ENCODE data around the gene LINGO4.
A peak's percentile ranks its signal among the peaks of the same experiment; 100 is the strongest.

LINGO4 gene, protein sequence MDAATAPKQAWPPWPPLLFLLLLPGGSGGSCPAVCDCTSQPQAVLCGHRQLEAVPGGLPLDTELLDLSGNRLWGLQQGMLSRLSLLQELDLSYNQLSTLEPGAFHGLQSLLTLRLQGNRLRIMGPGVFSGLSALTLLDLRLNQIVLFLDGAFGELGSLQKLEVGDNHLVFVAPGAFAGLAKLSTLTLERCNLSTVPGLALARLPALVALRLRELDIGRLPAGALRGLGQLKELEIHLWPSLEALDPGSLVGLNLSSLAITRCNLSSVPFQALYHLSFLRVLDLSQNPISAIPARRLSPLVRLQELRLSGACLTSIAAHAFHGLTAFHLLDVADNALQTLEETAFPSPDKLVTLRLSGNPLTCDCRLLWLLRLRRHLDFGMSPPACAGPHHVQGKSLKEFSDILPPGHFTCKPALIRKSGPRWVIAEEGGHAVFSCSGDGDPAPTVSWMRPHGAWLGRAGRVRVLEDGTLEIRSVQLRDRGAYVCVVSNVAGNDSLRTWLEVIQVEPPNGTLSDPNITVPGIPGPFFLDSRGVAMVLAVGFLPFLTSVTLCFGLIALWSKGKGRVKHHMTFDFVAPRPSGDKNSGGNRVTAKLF

GRCh38 chr1:151805066-151805820 is at the start of gene LINGO4:
LINGO4 (minus strand) TSS chr1:151805419; CDS start chr1:151802704, 2,715 bp downstream.
- DNase-seq (ENCODE audit: low read depth): no peak

DNA sequence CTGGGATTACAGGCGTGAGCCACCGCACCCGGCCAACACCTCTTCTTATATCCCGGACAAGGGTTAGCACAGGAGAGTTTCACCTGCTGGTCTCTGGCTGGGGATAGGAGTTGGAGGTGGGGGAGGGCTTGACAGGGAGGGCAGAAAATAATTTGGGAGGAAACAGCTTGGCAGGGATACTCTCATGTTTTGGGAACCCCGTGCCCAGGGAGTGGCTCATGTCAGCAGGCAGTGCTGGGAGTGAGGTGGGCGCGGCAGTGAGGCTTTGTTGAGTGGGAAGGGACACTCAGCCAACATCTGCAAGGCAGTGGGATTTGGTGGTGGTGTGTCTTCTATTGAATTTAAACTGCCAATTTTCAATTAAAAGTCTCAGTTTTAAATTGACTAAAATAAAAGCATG is 49.4 kb upstream of the LINGO4 start:
- DNase-seq (ENCODE audit: low read depth): no peak

GRCh38 chr1:151853411-151853943 is 48.3 kb upstream of the LINGO4 start, which contains the start of gene THEM5:
THEM5 (minus strand) TSS chr1:151853712; CDS start chr1:151853565, 147 bp downstream.
- DNase-seq (ENCODE audit: low read depth): no peak

DNA sequence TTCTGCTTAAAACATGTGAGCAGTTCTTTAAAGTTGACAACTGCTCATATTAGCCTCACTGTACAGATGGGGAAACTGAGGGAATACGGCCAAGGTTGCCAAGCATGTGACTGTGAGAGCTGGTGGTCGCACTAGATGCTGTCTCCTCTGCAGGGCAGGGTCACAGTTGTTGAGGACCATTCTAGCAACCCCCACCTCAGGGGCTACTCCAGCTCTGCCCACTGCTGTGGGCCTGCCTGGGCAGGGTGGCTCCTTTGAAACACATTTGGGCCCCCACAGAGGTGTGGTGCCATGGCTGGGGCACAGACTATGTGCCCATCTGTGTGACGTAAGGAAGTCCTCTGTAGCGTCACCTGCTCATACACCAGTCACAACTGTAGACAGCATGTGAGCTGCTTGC is 47.5 kb upstream of the LINGO4 start:
- no peak for DNase-seq (ENCODE audit: low read depth)

- DNase-seq (ENCODE audit: low read depth): no peak
Measured at GRCh38 chr1:151851886-151852285, 46.7 kb upstream of the LINGO4 start.

GRCh38 chr1:151849871-151850270 is 44.7 kb upstream of the LINGO4 start:
- no peak for DNase-seq (ENCODE audit: low read depth)

DNA sequence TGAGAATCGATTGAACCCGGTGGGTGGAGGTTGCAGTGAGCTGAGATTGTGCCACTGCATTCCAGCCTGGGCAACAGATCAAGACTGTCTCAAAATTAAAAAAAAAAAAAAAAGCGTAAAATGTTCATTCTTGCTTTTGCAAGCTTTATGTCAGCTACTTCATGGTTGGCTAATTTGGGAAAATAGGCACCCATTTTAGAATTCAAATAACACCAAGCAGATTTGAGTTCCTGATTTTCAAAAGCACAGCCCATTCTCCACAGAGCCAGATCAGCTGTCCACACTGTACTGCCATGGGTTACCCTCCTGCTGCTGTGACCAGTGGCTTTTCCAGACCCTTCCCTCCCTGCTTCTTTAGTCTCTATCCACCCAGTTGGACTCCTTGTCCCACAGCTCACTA is 43.9 kb upstream of the LINGO4 start:
- DNase-seq (ENCODE audit: low read depth): no peak

DNA sequence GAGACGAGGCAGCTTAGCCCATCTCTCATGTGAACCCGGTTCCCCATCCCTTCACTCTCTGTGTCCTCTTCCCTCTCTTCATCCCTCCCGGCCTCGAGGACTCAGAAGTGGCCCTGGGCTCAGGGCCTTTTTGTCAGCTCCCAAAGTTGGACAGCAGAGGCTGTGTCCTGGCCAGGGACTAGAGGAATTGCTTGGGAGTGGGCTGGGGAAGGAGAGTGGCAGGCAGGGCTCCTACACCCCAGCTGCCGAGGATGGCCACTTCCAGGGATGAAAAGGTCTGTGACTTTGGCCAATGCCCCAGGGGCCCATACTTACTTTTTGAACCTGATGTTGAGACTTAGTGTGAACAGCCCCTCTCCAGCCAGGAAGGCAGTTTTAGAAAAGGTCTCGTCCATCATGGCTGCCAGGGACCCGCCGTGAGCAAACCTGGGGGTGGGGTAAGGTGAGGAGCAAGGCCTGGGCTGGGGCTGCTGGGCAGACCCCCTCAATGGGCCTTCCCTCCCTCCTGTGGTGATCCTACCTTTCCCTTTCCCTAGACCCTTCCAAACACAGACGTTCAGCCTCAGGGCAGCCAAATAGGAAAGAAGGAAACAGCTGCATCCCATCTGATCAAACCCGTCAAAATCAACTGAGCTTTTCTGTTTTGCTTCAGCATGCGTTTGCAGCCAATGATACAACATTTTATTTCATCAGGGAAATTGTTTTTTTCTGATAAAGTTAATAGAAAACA is 42.8 kb upstream of the LINGO4 start:
- DNase-seq (ENCODE audit: low read depth): no peak

GRCh38 chr1:151846686-151847237 is 41.5 kb upstream of the LINGO4 start:
- no peak for DNase-seq (ENCODE audit: low read depth)

DNA sequence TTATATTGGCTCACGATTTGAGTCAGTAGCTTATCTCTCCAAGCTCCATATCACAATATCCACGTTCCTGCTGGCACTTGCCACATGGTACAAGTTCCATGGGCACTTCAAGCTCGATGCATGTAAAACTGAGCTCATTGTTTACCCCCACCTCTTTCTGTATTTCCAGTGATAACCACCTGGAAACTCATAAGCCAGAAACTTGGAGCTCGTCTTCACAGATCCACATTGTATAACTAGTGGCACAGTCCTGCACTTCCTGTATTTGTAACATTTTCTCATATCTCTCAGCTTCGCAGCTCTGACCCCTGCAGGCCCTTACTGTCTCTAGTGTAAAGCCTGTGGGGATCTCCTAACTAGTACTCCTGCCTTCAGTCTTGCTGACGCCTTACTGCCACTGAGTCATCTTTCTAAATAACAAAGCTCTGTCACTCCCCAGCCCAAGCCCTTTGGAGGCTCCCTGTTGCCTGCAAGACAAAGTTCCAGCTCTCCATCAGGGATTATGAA is 40.9 kb upstream of the LINGO4 start:
- DNase-seq (ENCODE audit: low read depth): peak; percentile 74

GRCh38 chr1:151843398-151843797 is 38.2 kb upstream of the LINGO4 start:
- no peak for DNase-seq (ENCODE audit: low read depth)

DNA sequence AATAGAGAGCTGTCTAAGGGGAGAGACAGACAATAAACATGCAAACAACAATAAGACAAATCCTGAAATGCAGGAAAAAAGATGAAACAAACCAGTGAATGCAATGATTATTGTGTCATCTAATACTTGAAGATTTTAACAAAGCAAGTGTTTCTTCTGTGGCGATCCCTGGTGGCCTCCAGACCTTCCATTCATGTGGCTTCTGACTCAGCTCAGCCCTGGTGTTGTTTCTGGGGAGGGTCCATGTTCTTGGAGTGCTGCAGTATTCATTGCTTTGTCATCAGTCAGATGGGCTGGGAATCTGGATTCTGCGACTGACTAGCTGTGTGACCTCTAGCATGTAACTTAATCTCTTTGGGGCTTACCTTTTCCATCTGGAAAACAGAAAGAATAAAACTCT is 35.9 kb upstream of the LINGO4 start:
- peak; percentile 78 for DNase-seq (ENCODE audit: low read depth)

DNA sequence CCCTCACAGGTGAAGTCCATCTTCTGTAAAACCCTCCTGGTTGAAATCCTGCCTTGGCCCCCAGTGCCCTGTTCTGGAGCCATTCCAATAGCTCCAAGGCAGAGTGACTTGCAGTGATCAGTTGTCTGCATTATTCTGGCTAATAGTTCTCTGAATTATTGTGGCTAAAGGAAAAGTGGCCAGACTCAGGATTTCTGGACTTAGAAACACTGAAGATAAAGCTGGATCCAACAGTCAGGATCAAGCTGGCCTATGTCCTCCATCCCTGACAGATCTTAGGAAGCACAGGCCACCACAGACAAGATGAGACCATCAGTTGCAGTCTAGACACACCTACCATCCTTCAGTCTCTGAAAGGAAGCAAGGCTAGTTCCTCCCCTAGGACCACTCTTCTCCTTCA is 35.2 kb upstream of the LINGO4 start:
- DNase-seq (ENCODE audit: low read depth): no peak

DNA sequence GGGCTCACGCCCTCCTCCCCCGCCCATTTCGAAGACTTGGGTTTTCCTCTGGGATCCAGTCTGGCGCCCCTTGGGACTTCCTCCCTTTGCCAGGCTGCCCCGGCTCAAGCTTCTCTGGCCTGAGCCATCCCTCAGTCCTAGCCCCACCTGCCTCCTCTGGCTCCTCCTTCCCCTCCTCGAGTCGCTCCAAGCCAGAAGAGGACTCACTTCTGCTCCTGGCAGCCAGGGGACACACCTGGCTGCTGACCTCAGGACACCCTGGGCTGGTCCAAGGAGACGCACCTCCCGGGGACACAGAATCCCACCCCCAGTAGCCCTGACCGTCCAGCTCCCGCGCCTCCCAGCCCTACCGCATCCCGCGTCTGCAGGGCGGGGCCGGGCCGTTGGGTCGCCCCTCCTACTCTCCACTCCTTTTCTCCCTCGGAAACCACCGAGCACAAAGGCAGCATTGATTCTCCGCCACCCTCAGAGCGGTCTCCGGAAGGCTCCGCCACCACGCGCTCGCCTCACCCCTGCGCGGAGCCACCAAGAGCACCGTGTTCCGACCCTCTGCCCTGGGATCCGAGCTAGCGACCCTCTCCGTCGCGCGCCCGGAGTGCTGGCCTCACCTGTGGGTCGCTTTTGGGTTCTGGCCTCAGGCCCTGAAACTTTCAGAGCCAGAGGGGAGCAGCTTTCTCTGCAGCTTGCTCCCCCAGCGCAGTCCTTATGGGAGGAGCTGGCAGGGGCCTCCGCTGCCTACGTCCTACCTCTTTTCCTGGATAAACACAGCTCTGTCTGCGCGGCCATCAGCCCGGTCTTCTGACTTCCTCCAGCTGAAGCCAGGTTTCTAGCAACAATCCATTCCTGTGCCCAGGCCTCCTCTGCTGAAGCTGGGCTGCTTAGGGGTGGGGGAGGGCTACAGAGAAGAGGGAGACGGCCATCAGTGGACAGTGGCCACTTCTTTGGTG is 34.5 kb upstream of the LINGO4 start, which contains the start of gene C2CD4D:
TSS of gene C2CD4D (minus strand) at position 364 of the 947 bp plus-strand sequence. CDS start 831 bp downstream, outside the sequence.
- DNase-seq (ENCODE audit: low read depth): peak; percentile 16

- no peak for DNase-seq (ENCODE audit: low read depth)
Measured at GRCh38 chr1:151839082-151839412, 33.8 kb upstream of the LINGO4 start.

GRCh38 chr1:151838222-151839081 is 33.2 kb upstream of the LINGO4 start:
- DNase-seq (ENCODE audit: low read depth): peak; percentile 21

GRCh38 chr1:151837884-151838221 is 32.6 kb upstream of the LINGO4 start:
- no peak for DNase-seq (ENCODE audit: low read depth)

GRCh38 chr1:151837197-151837596 is 32.0 kb upstream of the LINGO4 start:
- DNase-seq (ENCODE audit: low read depth): no peak

- DNase-seq (ENCODE audit: low read depth): no peak
Measured at GRCh38 chr1:151835596-151835995, 30.4 kb upstream of the LINGO4 start.

Measured in iris pigment epithelial cell (primary cell).